Keratinocyte (primary cell): ENCODE data around the gene AGAP1.

Experiments used
- EZH2 ChIP-seq: IDR thresholded peaks from one replicate; pipeline ENCODE4 v1.6.1; 2012; ENCODE audit warnings: inconsistent platforms, mild to moderate bottlenecking, low read length, moderate library complexity
- TF ChIP-seq, protein P1 (sequence below), 3 experiments: IDR thresholded peaks in 1 of 3; conservative IDR thresholded peaks in 1 of 3; optimal IDR thresholded peaks in 1 of 3; 2 replicates in 2 of 3; 3 replicates in 1 of 3; pipeline versions ENCODE3 to v1.5.1; 2011; ENCODE audit warnings: low read length in 3 of 3, mild to moderate bottlenecking in 3 of 3, moderate library complexity in 2 of 3, control low read depth in 1 of 3, inconsistent platforms in 1 of 3; ENCODE audit not compliant: insufficient read depth in 2 of 3; ENCODE audit errors: extremely low read depth in 1 of 3

- TF ChIP-seq, protein P1, sequence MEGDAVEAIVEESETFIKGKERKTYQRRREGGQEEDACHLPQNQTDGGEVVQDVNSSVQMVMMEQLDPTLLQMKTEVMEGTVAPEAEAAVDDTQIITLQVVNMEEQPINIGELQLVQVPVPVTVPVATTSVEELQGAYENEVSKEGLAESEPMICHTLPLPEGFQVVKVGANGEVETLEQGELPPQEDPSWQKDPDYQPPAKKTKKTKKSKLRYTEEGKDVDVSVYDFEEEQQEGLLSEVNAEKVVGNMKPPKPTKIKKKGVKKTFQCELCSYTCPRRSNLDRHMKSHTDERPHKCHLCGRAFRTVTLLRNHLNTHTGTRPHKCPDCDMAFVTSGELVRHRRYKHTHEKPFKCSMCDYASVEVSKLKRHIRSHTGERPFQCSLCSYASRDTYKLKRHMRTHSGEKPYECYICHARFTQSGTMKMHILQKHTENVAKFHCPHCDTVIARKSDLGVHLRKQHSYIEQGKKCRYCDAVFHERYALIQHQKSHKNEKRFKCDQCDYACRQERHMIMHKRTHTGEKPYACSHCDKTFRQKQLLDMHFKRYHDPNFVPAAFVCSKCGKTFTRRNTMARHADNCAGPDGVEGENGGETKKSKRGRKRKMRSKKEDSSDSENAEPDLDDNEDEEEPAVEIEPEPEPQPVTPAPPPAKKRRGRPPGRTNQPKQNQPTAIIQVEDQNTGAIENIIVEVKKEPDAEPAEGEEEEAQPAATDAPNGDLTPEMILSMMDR (optimal IDR thresholded peaks at IDR 0.05 in 1 of 3, IDR thresholded peaks at IDR 0.05 in 1 of 3, conservative IDR thresholded peaks at IDR 0.05 in 1 of 3; ENCODE audit: extremely low read depth in 1 of 3, insufficient read depth in 2 of 3, low read length in 3 of 3): no peak
- TF ChIP-seq EZH2: no peak
Measured at GRCh38 chr2:235699576-235699975, 205.7 kb downstream of the AGAP1 start.
